GM19397 (cell line): ENCODE results near the gene GNLY.

ENCODE experiments used
- ATAC-seq: cut with Tn5 transposase; IDR thresholded peaks from one replicate; pipeline ENCODE4 v1.9.1; 2021; ENCODE audit warnings: mild to moderate bottlenecking, moderate library complexity; ENCODE audit not compliant: unreplicated experiment

Gene GNLY

DNA sequence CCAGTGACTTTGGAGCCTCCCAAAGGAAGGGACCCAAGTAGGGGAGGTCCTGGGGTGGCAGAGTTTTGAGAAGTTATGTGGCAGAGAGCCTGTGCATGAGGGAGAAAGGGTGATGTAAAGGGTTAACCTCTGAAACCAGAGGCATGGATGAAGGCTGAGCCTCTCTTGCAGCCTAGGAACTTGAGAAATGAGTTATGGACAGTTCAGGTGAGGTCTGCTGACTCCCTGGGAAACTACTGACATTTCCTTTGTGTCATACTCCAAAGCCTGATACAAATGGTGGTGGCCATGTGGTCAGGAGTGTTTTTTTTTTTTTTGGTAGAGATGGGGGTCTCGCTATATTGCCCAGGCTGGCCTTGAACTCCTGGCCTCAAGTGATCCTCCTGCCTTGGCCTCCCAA lies 12.4 kb upstream of the GNLY start:
- ATAC-seq, result no peak

GRCh38 chr2:85682378-85682777 lies 11.8 kb upstream of the GNLY start:
- no peak for ATAC-seq

GRCh38 chr2:85684380-85684779 lies 9.8 kb upstream of the GNLY start:
- ATAC-seq, result no peak

DNA sequence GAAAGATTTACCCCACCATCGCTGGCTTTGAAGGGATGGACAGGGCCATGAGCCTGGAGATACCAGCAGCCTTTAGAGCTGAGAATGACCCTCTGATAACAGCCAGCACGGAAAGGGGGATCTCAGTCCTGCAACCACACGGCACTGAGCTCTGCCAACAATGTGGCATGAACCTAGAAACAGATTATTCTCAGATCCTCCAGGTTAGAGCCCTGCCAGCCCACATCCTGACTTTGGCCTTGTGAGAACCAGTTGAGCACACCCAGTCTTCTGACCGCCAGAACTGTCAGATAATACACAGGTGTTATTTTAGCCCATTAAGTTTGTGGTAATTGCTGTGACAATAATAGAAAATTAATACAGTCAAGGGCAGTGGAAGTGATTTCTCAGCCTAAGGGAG lies 9.4 kb upstream of the GNLY start:
- no peak for ATAC-seq

- no peak for ATAC-seq
Measured at GRCh38 chr2:85690932-85691331, 3.2 kb upstream of the GNLY start.

DNA sequence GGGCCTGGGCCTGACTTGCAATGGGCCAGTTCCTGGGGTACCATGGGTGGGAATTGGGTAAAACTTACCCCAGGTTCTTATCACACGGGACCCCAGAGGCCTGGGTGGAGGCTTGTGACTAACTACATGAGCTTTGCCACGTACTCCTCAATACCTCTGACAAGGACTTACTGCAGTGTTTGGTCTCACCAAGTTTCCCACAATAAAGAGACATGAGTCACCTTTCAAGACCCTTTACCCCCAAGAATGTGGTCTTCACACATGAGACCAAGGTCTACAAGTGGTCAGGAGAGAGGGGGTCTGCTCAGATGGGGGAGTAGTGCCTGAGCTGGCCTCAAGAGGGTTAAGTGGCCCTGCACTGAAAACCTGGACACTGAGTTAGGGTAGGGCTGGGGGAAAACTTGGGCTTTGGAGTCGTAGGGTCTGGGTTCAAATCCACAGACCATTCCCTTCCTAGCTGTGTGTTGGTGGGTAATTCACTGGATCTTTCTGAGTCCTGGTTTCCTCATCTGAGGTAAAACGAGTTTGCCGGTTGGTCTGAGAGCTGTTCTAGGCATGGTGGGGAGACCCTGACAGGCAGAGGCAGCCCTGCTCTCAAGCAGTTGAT lies 2.0 kb upstream of the GNLY start:
- no peak for ATAC-seq

DNA sequence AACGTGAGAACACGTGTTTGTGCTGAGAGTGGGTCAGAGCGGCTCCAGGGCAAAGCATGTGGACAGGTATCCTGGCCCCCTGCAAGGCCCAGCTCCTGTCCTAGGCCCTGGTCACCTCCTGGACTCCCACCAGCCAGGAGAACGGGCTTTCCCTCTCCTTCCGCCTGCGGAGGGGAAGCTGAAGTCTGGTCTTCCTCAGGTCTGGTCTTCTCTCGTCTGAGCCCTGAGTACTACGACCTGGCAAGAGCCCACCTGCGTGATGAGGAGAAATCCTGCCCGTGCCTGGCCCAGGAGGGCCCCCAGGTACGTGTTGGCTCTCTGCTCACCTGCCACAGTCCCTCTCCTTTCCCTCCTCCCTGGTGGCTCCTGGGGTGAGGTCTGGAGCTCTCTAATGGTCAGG lies 963 bp downstream of the GNLY start:
- no peak for ATAC-seq

GRCh38 chr2:85695691-85696668 lies 1.8 kb downstream of the GNLY start:
- ATAC-seq, result no peak

DNA sequence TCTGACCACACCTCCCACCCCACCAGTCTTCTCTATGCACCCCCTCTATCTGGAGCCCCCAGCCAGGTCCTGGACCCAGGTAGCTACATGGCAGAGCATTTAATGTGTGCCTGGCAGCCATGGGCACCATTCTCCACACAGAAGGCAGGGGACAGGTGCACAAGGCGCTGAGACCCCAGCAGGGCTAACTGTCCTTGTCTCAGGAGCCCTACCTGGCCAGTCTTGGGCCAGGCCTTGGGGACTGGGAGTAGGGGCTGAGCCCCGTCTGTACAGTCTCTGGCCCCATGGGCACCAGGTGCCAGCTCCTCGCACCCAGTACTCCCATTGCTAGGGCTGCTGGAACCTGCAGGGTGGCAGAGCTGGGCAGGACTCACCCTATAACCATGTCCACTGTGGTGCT lies 2.9 kb downstream of the GNLY start:
- ATAC-seq, result no peak

DNA sequence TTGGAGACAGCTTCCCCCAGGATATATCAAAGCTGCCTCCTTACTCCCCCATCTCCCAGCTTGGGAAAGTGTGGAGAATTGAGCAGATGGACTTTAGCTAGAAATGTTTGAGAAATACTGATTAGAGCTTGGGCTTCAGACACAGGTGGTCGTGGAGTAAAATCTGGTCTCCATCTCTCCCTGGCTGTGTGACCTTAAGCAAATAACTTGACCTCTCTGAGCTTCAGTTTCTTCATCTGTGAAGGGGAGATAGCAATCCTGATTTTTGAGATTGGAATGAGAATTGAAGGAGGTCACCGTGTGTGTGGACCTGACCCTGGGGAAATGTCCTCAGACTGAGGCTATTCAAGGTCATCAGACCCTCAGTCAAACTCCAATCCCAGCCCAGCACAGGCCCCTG lies 3.6 kb downstream of the GNLY start:
- ATAC-seq, result no peak

DNA sequence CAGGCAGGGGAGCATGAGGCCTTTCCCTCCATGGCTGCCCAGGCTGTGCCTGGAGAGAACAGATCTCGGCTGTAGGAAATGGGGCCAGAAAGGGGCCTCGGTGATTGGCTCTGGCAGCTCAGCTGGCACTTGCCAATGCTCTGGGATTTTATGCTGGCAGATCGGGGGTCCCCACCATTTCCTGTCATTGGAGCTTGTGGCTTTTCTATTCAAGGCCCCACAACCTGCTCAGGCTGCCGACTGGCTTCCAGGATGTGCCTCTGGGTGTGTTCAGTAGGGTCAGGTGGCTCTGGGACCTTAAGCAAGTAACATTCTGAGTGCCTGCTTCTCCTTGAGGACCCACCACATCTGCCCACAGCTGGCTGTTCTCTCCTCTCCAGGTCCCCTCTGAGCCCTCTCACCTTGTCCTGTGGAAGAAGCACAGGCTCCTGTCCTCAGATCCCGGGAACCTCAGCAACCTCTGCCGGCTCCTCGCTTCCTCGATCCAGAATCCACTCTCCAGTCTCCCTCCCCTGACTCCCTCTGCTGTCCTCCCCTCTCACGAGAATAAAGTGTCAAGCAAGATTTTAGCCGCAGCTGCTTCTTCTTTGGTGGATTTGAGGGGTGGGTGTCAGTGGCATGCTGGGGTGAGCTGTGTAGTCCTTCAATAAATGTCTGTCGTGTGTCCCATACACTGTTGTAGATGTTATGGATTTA lies 4.2 kb downstream of the GNLY start:
- no peak for ATAC-seq

GRCh38 chr2:85698880-85699254 lies 4.7 kb downstream of the GNLY start:
- no peak for ATAC-seq

GRCh38 chr2:85699325-85699724 lies 5.2 kb downstream of the GNLY start:
- ATAC-seq, result no peak

DNA sequence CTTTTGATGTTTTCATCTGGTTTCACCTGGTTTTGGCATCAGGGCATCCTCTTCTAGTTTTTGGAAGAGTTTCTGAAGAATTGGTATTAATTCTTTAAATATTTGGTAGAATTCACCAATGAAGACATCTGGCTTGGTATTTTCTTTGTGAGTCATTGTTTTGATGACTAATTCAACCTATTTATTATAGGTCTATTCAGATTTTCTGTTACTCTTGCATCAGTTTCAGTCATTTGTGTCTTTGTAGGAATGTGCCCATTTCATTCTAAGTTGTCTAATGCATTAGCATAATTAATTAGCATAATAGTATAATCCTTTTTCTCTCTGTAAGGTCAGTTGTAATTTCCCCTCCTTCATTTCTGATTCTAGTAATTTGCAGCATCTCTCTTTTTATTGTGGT lies 8.0 kb downstream of the GNLY start:
- ATAC-seq, result no peak

DNA sequence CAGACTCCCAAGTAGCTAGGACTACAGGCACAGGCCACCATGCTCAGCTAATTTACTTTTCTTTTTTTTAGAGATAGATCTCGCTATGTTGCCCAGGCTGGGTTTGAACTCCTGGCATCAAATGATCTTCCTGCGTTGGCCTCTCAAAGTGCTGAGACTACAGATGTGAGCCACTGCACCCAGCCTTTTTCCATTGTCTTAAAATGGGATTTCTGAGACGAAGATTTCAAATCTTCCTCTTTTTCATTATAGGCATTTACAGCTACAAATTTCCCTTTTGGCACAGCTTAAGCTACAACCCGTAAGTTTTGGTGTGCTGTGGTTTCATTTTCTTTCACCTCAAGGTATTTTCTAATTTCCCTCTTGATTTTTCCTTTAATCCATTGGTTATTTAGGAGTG lies 8.6 kb downstream of the GNLY start:
- ATAC-seq, result no peak

DNA sequence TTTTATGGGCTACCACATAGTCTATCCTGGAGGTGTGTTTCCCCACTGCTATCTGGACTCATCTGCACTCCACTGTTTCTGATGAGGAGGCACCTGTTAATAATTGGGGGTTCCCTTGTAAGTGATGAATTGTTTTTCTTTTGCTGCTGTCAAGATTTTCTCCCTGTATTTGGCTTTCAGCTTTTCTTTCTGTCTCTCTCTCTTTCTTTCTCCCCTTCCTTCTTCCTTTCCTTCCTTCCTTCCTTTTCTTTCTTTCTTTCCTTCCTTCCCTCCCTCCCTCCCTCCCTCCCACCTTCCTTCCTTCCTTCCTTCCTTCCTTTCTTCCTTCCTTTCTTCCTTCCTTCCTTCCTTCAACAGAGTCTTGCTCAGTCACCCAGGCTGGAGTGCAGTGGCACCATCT lies 9.2 kb downstream of the GNLY start:
- ATAC-seq, result no peak

- no peak for ATAC-seq
Measured at GRCh38 chr2:85704038-85704437, 9.9 kb downstream of the GNLY start.

GRCh38 chr2:85704800-85705679 lies 10.9 kb downstream of the GNLY start:
- no peak for ATAC-seq

DNA sequence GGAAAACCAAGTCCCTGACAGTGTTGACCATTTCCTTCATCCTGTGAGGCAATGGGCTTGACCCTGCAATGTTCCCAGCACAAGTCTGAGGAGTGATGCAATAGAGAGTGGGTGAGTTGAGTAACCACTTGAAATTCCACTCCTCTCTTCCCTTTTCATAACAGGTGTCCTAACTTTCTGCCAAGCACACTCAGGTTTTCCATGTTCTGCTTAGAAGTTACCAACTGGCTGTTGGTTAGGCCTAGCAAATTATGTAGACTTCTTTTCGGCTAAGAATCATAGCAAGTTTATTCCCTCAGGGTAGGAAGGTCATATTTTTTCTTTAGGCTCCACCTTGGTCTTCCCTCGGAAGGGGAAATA lies 11.5 kb downstream of the GNLY start:
- ATAC-seq, result no peak

GRCh38 chr2:85706063-85706462 lies 11.9 kb downstream of the GNLY start:
- no peak for ATAC-seq
